Stimulated activated CD4-positive, alpha-beta T cell treated with anti-CD3 and anti-CD28 coated beads, TNF-alpha, amount 100 ng/mL, for 1 hour (primary cell): ENCODE data around the gene TMEM245.

ENCODE experiments used
- DNase-seq, 3 donors: peaks; one replicate each; pipeline ENCODE4 v3.0.0-alpha.2; 2020; ENCODE audit warnings: low read depth in 3 of 3, low spot score in 1 of 3

Gene TMEM245

DNA sequence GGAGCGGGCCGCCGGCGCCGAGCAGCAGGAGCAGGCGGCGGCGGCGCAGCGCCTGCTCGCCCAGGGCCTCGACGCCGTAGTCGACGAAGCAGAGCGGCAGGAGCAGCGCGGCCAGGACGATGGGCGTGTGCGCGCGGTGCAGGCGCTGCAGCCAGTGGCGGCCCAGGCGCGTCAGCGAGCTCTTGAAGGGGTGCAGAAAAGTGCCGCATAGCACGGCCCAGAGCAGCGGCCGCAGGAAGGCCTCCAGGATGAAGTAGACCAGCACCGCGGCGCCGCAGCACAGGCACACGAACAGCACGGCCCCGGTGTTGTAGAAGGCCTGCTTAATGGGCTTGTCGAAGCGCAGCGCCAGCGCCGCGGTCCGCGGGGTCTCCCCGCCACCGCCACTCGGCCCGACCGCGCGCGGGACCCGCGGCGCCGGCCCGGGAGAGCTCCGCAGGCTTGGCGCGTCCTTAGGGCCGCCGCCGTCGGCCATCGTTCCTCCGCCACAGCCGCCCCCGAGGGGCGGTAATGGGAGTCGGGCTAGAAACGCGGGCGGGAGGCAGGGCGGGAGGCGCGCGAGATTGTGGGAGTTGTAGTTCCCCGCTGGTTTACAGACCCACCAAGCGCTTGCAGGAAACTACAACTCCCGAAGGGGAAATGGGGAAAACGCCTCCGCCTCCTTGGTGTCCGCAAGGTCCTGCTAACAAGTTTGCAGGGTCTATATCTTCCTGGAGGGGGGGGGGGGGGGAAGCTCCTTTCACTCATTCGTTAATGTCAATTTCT lies at the start of gene TMEM245:
TSS of gene TMEM245 (minus strand) at position 509 of the 765 bp plus-strand sequence. CDS start at position 475, 34 bp downstream.
- peak; percentile 82 to 87 (median 85) for DNase-seq

DNA sequence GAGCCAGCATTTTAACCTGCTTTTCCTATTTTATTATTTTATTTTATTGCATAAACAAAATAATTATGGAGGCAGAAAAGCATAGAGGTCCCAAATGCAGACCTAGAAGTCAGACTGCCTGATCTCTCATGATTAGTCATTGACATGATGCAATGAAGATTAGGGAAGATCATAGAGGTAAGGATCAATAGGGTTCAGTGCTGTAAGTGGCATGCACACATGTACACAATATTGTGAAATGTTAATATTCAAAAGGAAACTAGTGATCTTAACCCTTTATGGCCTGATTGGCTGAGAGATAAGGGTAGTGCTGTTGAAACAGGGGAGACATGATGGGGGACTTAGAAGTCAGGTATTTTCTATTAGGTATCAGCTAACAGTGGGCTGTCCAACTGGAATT lies 48.4 kb upstream of the TMEM245 start:
- DNase-seq, result no peak

DNA sequence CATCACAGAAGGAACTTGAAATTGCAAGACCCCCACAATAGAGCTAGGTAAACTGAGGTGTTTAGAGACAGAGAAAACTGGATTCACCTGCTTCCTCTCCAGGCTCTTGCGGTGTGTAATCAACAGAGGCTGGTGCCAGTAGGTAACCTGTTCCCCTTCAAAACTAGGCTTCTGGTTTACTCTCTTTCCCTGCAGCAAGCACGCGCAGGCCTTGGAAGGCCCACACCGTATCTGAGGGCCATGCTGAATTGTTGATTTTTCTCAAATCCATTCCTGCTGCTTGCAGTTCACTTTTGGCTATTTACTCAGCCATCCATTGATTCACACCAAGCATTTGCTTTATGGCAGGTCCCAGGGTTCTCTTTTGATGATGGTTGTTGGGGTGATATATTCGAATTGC lies 48.0 kb upstream of the TMEM245 start:
- no peak for DNase-seq

DNA sequence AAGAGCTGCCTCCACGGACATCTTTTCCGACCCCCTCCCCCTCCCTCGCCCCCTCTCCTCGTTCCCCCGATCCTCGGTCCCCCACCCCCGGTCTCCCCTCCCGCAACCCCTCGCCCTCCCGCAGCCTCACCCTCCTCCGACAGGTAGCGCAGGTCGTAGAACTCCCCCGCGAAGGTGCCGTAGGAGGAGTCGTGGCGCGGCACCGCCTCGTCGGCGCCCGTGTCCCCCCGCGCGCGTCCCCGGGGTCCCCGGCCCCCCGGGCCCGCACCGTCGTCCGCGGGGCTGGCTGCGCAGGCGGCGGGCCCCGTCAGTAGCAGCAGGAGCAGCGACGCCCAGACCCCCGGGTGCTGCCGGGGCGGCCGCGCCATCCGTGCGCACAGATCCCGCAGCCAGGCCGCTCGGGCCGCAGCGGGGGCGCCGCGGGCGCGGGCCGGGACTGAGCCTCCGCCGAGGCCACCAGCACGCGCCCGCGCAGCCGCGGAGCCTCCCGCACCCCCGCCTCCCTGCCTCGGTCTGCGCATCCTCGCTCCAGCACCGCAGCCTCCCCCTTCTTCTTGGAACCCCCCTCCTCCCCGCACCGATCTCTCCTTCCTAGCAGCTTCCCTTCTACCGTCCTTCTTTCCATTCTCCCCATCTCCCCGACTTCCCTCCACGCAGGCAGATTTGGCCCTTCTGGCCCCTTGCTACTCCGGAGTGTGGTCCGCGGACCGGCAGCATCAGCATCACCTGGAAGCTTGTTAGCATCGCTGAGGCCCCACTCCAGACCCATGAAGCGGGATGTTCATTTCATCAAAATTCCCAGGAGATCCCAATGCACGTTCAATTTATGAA lies 47.2 kb upstream of the TMEM245 start, which contains the start of gene FRRS1L:
TSS of gene FRRS1L (minus strand) at position 479 of the 831 bp plus-strand sequence. CDS start at position 368, 111 bp downstream.
- DNase-seq, result no peak

DNA sequence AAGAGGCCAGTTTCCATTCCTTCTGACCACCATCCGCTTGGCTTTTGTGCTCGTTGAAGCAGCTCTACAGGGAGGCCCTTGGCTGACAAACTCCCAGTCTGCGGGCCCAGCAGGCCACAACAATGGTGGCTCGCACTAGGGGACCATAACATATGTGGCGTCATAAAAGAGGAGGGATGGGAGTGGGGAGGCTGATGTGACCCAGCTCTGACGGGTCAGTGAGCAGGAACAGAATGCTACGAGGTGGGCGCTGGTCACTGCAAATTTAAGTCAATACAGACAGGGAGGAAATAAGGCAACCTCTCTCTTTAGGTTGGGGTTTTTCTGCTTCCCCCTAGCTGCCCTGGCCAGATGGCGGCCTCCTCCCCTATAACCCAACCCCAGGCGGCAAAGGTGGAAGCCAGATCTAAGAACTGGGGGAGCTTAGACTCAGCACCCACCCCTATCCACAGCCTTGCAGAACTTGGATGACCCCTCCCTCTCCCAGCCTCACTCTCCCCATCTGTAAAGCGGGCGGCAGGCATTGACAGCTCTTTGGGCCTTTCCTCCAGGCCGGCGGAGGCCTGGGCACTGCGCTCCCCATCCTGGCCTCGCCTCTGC lies 46.5 kb upstream of the TMEM245 start:
- no peak for DNase-seq

DNA sequence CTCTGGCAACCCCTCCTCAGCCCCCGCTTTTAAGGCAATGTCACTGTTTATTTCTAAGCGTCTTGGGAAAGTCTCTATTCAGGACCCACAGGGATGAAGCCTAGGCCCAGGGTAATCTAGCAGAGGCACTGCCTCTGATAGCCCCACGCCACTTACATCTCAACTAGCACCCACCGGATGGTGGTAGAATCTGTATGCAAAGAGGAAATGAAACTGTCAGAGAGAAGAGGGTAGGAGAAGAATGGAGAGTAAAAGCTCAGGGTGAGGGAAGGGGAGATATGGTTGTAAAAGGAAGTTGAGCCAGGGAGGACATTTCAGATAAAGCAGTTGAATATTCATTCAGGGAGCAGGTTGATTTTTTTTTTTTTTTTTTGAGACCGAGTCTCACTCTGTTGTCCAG lies 44.3 kb upstream of the TMEM245 start:
- no peak for DNase-seq

DNA sequence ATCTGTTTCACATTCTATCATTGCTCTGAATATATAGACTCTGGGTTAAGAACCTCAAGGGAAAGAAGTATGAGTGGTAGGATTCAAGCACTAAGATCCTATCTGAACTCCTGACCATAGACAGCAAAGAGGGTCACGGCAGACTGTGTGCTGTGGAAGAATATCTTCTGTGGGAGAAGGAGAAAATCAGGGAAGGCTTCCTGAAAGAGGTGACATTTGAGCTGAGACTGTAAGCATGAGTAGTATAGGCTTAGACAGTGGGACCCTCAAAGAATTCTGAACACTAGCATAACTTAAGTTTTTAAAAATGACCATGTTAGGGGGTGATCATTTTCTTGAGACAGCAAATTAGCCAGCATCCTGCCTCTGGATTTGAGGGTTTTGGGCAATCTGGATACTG lies 43.4 kb upstream of the TMEM245 start:
- no peak for DNase-seq

DNA sequence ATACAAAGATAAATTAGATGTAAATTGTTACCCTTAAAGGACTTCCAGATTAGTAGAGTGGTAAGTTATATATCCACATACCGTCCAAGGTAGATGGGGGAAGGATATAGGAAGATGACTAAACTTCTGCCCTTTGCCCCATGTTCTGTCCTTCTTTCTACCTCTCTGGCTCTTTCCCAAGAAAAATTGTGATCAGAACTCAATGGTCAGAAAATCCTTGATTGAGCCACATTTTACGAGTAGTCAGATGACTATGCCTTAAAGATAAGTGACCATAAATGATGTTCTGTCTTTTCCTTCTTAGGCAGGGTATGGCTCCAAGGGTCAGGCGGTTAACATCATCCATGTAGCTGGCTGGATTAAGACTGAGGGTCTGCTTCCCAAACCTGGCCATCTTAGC lies 42.9 kb upstream of the TMEM245 start:
- DNase-seq, result no peak

DNA sequence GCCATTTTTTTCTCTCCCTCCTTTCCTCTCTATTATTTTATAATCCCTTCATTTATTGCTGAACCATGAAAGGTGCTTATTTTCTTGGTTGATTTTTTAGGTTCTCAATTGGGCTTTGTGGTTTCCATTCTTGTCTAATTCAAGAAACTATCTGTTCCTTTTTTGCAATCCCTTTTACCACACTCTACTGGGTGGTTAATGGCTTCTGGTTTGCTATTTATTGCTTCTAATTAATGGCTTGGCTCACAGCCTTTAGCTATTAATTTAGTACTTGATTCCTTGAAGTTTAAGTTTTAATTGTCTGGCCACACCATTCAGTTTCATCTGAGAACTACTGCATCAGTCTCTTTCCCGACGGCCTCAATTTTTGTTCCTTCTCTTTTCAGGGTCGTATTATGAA lies 41.7 kb upstream of the TMEM245 start:
- DNase-seq, result no peak

DNA sequence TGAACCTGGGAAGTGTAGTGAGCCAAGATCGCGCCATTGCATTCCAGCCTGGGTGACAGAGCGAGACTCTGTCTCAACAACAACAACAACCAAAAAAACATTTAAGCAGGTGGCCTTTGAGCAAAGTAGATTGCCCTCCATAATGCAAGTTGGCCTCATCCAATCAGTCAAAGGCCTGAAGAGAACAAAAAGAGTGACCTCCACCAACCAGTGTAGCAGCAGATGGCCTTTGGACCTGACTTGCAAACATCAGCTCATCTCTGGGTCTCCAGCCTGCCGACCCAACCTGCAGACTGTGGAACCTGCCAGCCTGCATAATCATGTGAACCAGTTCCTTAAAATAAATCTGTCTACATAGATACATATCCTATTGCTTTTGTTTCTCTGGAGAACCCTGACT lies 39.8 kb upstream of the TMEM245 start:
- DNase-seq, result no peak

DNA sequence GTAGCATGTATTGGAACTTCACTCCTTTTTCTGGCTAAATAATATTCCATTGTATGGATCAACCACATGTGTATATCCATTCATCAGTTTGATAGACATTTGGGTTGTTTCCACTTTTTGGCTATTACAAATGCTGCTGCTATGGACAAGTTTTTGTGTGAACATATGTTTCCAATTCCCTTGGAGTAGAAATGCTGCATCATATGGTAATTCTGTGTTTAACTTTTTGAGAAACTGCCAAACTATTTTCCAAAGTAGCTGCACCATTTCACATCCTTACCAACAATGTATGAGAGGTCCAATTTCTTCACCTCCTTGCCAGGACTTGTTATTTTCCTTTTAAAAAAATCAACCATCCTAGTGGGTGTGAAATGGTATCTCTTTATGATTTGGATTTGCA lies 38.9 kb upstream of the TMEM245 start:
- DNase-seq, result no peak

DNA sequence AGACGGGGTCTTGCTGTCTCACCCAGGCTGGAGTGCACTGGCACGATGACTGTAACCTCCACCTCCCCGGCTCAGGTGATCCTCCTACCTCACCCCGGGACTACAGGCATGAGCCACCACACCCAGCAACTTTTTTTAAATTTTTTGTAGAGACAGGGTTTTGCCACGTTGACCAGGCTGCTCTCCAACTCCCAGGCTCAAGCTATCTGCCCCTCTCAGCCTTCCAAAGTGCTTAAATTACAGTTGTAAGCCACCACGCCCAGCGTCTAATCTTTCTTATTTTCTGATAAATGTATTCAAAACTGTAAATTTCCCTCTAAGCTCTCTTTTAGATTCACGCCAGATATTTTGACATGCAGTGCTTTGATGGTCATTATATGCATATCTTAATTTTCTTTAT lies 37.0 kb upstream of the TMEM245 start:
- no peak for DNase-seq

DNA sequence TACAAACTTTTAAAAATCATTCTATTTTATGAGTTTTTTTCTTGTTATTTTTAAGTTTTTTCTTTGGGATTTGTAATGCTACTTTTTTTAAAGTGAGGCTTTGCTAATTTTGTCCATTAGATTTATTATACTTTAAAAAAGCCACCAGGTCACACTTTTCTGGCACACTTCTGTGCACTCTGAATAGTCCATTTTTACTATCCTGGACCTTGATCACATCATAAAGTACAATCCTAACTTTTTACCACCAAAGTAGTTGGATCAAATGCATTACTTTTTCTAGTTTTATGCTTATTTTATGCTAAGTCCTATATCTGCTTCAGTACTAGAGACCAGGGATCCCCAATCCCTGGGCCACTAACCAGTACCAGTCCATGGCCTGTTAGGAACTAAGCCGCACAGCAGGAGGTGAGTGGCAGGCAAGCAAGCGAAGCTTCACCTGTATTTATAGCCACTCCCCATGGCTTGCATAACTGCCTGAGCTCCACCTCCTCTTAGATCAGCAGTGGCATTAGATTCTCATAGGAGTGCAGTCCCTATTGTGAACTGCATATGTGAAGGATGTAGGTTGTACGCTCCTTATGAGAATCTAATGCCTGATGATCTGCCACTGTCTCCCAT lies 31.3 kb upstream of the TMEM245 start:
- DNase-seq, result no peak

DNA sequence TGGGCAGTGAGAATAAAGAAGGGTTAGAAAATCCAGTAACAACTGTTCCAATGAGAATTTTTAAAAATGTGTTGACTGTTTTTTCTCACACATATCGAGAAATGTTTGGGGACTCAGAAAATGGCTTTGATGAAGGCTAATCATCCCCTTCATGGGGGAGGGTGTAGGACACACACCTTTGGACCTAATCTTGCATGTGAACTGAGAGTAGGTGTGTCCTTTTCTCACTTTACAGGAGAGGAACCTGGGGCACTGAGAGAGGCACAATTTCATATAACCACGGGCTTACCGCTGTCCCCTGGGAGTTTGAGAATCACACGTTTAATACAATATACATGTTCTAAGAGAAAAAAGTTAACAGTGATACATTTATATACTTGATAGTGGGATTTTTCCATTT lies 30.0 kb upstream of the TMEM245 start:
- no peak for DNase-seq

DNA sequence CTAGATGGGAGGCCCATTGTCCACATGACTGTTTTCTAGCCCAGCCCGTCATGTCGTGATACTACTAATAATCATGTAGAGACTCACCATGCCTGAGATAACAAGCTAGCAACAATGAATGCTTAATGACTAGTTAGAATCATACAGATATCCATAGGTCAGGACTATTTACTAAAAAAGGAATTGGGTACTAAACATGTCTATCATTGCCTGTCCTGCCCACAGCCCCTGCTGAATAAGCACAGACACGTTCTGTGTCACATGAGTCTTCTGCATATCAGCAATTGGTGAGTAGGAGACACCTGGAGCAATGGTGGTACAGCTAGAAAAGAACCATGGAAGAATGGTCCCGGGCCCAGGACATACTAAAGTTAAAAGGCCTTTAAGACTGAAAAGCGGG lies 29.3 kb upstream of the TMEM245 start:
- DNase-seq, result no peak

DNA sequence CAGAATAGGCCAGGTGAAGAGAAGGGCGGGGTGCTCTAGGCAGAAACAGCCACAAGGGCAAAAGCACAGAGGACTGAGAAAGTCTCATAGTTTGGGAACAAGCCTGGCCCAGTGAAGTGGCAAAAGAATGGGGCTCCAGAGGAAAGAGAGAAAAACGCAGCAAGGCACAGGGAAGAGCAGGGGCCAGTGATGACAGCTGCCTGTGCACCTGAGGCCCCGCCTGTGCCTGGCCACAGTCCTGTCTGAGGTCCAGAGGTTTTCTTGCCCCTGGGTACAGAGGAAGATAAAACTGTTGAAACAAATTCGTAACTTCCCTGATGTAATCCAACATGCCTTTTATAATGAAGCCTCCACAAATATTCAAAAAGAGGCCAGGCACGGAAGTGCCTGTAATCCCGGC lies 25.3 kb upstream of the TMEM245 start:
- no peak for DNase-seq

DNA sequence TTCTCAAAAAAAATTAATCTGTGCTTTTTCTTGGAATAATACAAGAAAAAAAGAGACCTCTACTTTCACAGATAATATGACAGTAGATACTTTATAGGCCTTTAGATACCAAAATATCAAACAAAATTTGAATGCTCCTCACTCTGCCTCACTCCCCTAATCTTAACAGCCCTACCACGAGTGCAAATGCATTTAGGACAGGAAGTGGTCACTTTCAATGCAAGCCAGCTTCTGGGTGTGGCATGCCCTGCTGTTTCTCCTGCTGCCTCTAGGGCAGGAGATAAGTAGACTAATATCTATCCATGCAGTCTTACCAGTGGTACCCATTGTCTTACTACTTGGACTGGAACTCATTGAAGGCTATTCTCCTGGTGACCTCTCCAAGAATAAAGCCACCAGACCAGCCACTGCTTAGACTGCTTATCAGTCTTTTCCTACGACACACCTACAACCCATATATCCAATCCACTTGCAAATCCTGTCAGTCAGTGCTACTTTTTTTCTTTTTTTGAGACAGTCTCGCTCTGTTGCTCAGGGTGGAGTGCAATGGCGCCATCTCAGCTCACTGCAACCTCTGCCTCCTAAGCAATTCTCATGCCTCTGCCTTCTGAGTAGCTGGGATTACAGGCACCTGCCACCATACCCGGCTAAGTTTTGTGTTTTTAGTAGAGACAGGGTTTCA lies 24.3 kb upstream of the TMEM245 start:
- DNase-seq, result no peak

DNA sequence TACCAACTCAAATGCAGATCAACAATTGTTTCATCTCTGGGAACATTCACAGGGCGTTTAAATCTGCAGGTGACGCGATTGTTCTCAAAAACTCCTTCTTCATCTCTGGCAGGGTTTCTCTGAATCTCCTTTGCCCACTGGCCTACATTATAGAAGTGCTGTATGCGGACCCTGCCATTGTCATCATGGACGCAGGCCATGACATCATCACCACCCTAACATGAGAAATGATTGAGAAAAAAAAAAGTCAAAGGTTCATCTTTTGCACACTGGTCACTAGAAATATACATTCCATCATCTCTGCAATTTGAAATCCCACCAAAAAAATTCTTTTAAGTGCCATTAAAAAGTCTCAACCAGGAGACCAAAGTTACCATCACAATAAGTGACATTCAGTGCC lies 21.6 kb upstream of the TMEM245 start:
- no peak for DNase-seq

DNA sequence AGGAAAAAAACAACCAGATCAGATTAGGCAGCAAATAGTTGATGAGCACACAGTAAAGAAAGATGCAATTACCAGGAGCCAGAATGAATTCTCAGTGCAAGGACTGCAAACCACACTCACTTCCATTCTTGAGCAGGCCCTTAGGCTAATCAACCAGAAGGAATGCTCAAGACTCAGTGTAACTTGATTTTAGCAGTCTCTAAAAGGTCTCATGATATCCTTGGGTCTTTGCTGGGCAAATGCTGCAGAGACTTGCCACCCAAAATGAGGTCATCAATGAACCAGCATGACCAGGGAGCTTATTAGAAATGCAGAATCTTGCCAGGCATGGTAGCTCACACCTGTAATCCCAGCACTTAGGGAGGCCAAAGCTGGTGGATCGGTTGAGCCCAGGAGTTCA lies 20.1 kb upstream of the TMEM245 start:
- DNase-seq, result no peak

DNA sequence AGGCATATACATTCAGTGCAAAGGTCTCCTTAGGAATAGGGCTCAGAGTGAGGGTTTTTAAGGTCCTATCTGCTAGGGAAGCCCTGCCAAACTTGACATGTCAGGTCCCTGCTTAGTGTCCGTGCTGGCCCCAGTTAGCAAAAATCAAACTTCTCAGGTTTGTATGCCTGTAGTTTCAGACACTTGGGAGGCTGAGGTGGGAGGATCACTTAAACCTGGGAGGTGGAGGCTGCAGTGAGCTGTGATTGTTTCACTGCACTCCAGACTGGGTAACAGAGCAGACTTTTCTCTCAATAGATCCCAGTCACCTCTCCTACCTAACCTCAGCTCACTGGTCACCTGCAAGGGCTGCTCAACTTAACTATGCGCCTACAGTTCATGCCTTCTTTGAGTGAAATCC lies 18.7 kb upstream of the TMEM245 start:
- DNase-seq, result no peak

DNA sequence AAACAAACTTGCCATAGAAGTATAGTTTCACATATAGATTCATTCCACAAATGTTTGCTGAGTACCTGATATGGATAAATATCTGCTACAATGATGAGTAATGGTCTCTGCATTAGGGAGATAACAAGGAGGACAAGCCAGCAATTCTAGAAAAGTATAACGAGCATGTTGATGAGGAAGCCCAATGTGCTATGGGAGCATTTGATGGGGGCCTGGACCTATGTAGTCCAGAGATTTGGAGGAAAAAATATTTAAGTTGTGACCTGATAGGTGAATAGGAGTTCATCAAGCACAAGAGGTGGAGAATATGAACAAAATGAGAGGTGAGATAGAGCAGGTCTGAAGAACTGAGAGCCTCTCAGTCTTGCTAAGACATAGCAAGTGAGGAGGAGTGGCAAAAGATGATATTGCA lies 14.4 kb upstream of the TMEM245 start:
- no peak for DNase-seq
